Suprapubic skin (tissue), 4 donors: Measurements from ENCODE around the gene UBE3D.

Experiments
- EP300 ChIP-seq: sonication (generic); formaldehyde crosslinking; IDR thresholded peaks from one replicate; pipeline ENCODE4 v1.6.1; 2017; ENCODE audit warnings: antibody characterized with exemption
- POLR2A ChIP-seq, 2 donors: fragments of 450-650 bp; IDR thresholded peaks; one replicate each; pipeline ENCODE4 v1.6.1; 2017; ENCODE audit warnings: antibody characterized with exemption in 2 of 2, mild to moderate bottlenecking in 2 of 2, moderate library complexity in 2 of 2
- POLR2AphosphoS5 ChIP-seq, 3 donors: sonication (generic); formaldehyde crosslinking; IDR thresholded peaks; one replicate each; pipeline ENCODE4 v1.6.1; 2017; ENCODE audit warnings: antibody characterized with exemption in 3 of 3
- TF ChIP-seq, protein P1 (sequence below), 2 donors: fragments of 200-600 bp in 1 of 2; fragments of 450-650 bp in 1 of 2; sonication (generic) in 1 of 2; IDR thresholded peaks; one replicate each; pipeline ENCODE4 v1.5.1; 2016 to 2019; ENCODE audit warnings: antibody characterized with exemption in 2 of 2, mild to moderate bottlenecking in 1 of 2, moderate library complexity in 1 of 2

- TF ChIP-seq, protein P1, sequence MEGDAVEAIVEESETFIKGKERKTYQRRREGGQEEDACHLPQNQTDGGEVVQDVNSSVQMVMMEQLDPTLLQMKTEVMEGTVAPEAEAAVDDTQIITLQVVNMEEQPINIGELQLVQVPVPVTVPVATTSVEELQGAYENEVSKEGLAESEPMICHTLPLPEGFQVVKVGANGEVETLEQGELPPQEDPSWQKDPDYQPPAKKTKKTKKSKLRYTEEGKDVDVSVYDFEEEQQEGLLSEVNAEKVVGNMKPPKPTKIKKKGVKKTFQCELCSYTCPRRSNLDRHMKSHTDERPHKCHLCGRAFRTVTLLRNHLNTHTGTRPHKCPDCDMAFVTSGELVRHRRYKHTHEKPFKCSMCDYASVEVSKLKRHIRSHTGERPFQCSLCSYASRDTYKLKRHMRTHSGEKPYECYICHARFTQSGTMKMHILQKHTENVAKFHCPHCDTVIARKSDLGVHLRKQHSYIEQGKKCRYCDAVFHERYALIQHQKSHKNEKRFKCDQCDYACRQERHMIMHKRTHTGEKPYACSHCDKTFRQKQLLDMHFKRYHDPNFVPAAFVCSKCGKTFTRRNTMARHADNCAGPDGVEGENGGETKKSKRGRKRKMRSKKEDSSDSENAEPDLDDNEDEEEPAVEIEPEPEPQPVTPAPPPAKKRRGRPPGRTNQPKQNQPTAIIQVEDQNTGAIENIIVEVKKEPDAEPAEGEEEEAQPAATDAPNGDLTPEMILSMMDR (IDR thresholded peaks at IDR 0.05), result no peak
- TF ChIP-seq EP300, result no peak
- no peak for TF ChIP-seq POLR2AphosphoS5 (IDR thresholded peaks at IDR 0.05)
- TF ChIP-seq POLR2A (IDR thresholded peaks at IDR 0.05), result no peak
These were observed 69.5 kb downstream of the UBE3D start for GRCh38 chr6:82996156-82996555.
